Astrocyte (in vitro differentiated cells and primary cell): ENCODE data around the gene PDCL2. TPM values are rescaled to one million over a fixed set of nuclear protein-coding genes. Genes with fewer than 3 reads are reported as not detected.

Experiments
- DNase-seq: peaks from one replicate; pipeline ENCODE4 v3.0.0-alpha.2; 2010; ENCODE audit warnings: low read depth
- FAIRE-seq: peaks from 2 replicates; lab custom pipeline; 2011; peaks lifted over from hg19 to GRCh38; lab: Jason Lieb, UNC
- H2AFZ ChIP-seq: 2 replicates; pipeline ENCODE4 v1.6.0; 2012; ENCODE audit warnings: low read depth, low read length, inconsistent platforms
- H3K27ac ChIP-seq: 2 replicates; pipeline ENCODE4 v1.5.1; 2011; ENCODE audit warnings: low read depth, low read length, inconsistent platforms
- H3K27me3 ChIP-seq: 2 replicates; pipeline ENCODE4 v1.6.0; 2011; ENCODE audit warnings: low read length, inconsistent platforms; ENCODE audit not compliant: insufficient read depth
- H3K36me3 ChIP-seq: 2 replicates; pipeline ENCODE4 v1.5.1; 2011; ENCODE audit warnings: low read length, inconsistent platforms; ENCODE audit not compliant: insufficient read depth
- H3K4me1 ChIP-seq: 2 replicates; pipeline ENCODE4 v1.5.1; 2011; ENCODE audit warnings: low read length, inconsistent platforms; ENCODE audit not compliant: insufficient read depth
- H3K4me2 ChIP-seq: 2 replicates; pipeline ENCODE4 v1.6.0; 2012; ENCODE audit warnings: low read length, inconsistent platforms
- H3K4me3 ChIP-seq: 2 replicates; pipeline ENCODE4 v1.5.1; 2011; ENCODE audit warnings: low read depth, mild to moderate bottlenecking, low read length, inconsistent platforms; ENCODE audit not compliant: insufficient read depth
- H3K79me2 ChIP-seq: 2 replicates; pipeline ENCODE4 v1.6.0; 2012; ENCODE audit warnings: mild to moderate bottlenecking, low read length, inconsistent platforms; ENCODE audit not compliant: insufficient read depth
- H3K9ac ChIP-seq: 2 replicates; pipeline ENCODE4 v1.6.0; 2012; ENCODE audit warnings: mild to moderate bottlenecking, low read length, inconsistent platforms
- H3K9me3 ChIP-seq: 2 replicates; pipeline ENCODE4 v1.5.1; 2012; ENCODE audit warnings: low read depth, mild to moderate bottlenecking, low read length, inconsistent platforms; ENCODE audit not compliant: insufficient read depth
- H4K20me1 ChIP-seq: 2 replicates; pipeline ENCODE4 v1.6.0; 2012; ENCODE audit warnings: low read length, inconsistent platforms; ENCODE audit not compliant: insufficient read depth
- H3K27ac Mint-ChIP-seq: one replicate; pipeline ENCODE4 v1.8.0; 2021; ENCODE audit warnings: mild to moderate bottlenecking, mixed read lengths; ENCODE audit not compliant: unreplicated experiment
- H3K27me3 Mint-ChIP-seq: one replicate; pipeline ENCODE4 v1.8.0; 2021; ENCODE audit warnings: low read depth, mixed read lengths; ENCODE audit not compliant: unreplicated experiment
- H3K36me3 Mint-ChIP-seq: one replicate; pipeline ENCODE4 v1.8.0; 2021; ENCODE audit warnings: low read depth, mixed read lengths; ENCODE audit not compliant: unreplicated experiment
- H3K4me1 Mint-ChIP-seq: one replicate; pipeline ENCODE4 v1.8.0; 2021; ENCODE audit warnings: low read depth, mixed read lengths; ENCODE audit not compliant: unreplicated experiment
- H3K4me3 Mint-ChIP-seq: one replicate; pipeline ENCODE4 v1.8.0; 2021; ENCODE audit warnings: mild to moderate bottlenecking, moderate library complexity, mixed read lengths; ENCODE audit not compliant: unreplicated experiment
- H3K9me3 Mint-ChIP-seq: one replicate; pipeline ENCODE4 v1.8.0; 2021; ENCODE audit warnings: mild to moderate bottlenecking, mixed read lengths; ENCODE audit not compliant: unreplicated experiment
- EZH2 ChIP-seq: IDR thresholded peaks from 2 replicates; pipeline ENCODE4 v1.6.1; 2012; ENCODE audit warnings: mild to moderate bottlenecking, low read length, inconsistent platforms; ENCODE audit not compliant: insufficient read depth
- total RNA-seq: library from RNA; stranded (reverse); gene quantifications from 2 replicates; pipeline ENCODE4 v1.2.1, GENCODE V29; 2021
- TF ChIP-seq, protein P1 (sequence below): IDR thresholded peaks from 2 replicates; pipeline ENCODE4 v1.5.1; 2011; ENCODE audit warnings: low read depth, mild to moderate bottlenecking, inconsistent platforms, low read length, moderate library complexity; ENCODE audit not compliant: insufficient read depth

The PDCL2 gene
- total RNA-seq, 1 donor from 2014 or later: not detected

DNA sequence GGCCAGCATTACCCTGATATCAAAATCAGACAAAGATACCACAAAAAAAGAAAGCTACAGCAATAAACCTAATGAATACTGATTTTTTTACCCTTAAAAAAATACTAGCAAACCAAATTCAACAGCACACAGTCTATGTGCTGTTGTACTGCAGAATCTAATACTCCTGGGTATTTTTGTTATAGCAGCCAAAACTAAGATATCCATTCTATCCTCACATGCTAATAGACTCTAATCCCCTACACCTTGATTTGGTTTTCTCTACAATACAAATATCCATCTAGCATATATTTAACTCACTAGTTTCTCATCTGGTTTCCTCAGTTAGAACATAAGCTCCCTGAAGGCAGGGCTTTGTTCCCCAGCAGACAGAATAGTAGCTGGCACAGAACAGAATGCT is 57.7 kb downstream of the PDCL2 start:
- FAIRE-seq (no peak), DNase-seq (no peak)
- no peak overlapping the region for H2AFZ ChIP-seq
- Mint-ChIP-seq H3K36me3 (peaks cover 6% of the 10 kb centered on the region), H3K27ac (no peak overlapping the region), H3K4me1 (no peaks in the 10 kb centered on the region), H3K27me3 (no peaks in the 10 kb centered on the region), H3K4me3 (no peak overlapping the region), H3K9me3 (no peaks in the 10 kb centered on the region)
- no peak overlapping the region for H3K4me2 ChIP-seq
- no peaks in the 10 kb centered on the region for H3K9me3 ChIP-seq
- H3K79me2 ChIP-seq: peaks cover 96% of the 10 kb centered on the region
- H3K27me3 ChIP-seq: no peaks in the 10 kb centered on the region
- no peak overlapping the region for H3K4me3 ChIP-seq
- no peak overlapping the region for H3K27ac ChIP-seq
- no peaks in the 10 kb centered on the region for H3K4me1 ChIP-seq
- TF ChIP-seq, protein P1, sequence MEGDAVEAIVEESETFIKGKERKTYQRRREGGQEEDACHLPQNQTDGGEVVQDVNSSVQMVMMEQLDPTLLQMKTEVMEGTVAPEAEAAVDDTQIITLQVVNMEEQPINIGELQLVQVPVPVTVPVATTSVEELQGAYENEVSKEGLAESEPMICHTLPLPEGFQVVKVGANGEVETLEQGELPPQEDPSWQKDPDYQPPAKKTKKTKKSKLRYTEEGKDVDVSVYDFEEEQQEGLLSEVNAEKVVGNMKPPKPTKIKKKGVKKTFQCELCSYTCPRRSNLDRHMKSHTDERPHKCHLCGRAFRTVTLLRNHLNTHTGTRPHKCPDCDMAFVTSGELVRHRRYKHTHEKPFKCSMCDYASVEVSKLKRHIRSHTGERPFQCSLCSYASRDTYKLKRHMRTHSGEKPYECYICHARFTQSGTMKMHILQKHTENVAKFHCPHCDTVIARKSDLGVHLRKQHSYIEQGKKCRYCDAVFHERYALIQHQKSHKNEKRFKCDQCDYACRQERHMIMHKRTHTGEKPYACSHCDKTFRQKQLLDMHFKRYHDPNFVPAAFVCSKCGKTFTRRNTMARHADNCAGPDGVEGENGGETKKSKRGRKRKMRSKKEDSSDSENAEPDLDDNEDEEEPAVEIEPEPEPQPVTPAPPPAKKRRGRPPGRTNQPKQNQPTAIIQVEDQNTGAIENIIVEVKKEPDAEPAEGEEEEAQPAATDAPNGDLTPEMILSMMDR: no peak
- no peak for TF ChIP-seq EZH2
- H4K20me1 ChIP-seq: peaks cover 33% of the 10 kb centered on the region
- H3K9ac ChIP-seq: no peak overlapping the region
- no peaks in the 10 kb centered on the region for H3K36me3 ChIP-seq

DNA sequence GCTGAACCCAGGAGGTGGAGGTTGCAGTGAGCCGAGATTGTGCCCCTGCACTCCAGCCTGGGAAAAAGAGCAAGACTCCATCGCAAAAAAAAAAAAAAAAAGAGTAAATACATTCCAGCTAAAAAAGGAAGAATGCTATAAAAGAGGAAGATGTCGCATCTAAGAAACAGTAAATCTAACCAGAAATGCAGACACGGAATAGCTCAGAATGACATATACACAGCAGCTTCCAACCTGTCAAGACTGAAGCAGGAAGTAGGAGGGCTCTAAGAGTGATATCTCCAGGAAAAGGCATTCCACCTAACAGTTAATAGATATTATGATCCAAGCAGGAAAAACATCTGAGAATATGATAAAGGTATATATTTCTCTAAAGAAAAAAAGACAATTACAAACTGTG is 61.4 kb downstream of the PDCL2 start:
- no peaks in the 10 kb centered on the region for H3K9me3 Mint-ChIP-seq
- H3K36me3 Mint-ChIP-seq: peaks cover 8% of the 10 kb centered on the region
- Histone ChIP-seq H3K36me3 (no peaks in the 10 kb centered on the region), H3K27ac (no peak overlapping the region), H3K79me2 (peaks cover 93% of the 10 kb centered on the region), H2AFZ (no peak overlapping the region), H3K27me3 (no peaks in the 10 kb centered on the region), H3K4me3 (no peak overlapping the region), H3K4me2 (no peak overlapping the region), H3K4me1 (no peaks in the 10 kb centered on the region), H3K9ac (no peak overlapping the region), H4K20me1 (peaks cover 15% of the 10 kb centered on the region), H3K9me3 (no peaks in the 10 kb centered on the region)
- DNase-seq (no peak), FAIRE-seq (no peak)
- no peak overlapping the region for H3K4me3 Mint-ChIP-seq
- TF ChIP-seq, protein P1: no peak
- no peak for TF ChIP-seq EZH2
- H3K27ac Mint-ChIP-seq: no peak overlapping the region
- H3K4me1 Mint-ChIP-seq: no peaks in the 10 kb centered on the region
- H3K27me3 Mint-ChIP-seq: no peaks in the 10 kb centered on the region

DNA sequence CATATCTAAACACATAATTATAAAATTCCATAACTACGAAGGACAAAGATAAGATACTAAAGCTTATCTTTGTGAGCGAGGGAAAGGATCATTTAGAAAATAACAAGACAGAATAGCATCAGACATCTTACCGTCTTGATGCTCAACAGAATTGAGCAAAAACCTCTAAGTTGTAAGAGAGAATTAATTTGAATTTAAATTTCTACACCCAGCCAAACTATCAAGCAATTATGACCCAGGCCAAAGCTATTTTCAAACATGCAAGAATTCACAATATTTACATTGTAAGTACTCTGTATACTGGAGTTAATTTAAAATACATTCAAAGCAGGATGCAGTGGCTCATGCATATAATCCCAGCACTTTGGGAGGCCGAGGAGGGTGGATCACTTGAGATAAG is 61.9 kb downstream of the PDCL2 start:
- H4K20me1 ChIP-seq: peaks cover 13% of the 10 kb centered on the region
- TF ChIP-seq, protein P1: no peak
- TF ChIP-seq EZH2: no peak
- DNase-seq: no peak
- Mint-ChIP-seq H3K4me3 (no peak overlapping the region), H3K4me1 (no peaks in the 10 kb centered on the region), H3K27me3 (no peaks in the 10 kb centered on the region), H3K36me3 (peaks cover 8% of the 10 kb centered on the region), H3K9me3 (no peaks in the 10 kb centered on the region), H3K27ac (no peak overlapping the region)
- no peak overlapping the region for H3K4me2 ChIP-seq
- no peak for FAIRE-seq
- no peaks in the 10 kb centered on the region for H3K27me3 ChIP-seq
- peaks cover 95% of the 10 kb centered on the region for H3K79me2 ChIP-seq
- no peaks in the 10 kb centered on the region for H3K36me3 ChIP-seq
- no peak overlapping the region for H3K27ac ChIP-seq
- no peak overlapping the region for H3K4me3 ChIP-seq
- no peaks in the 10 kb centered on the region for H3K4me1 ChIP-seq
- no peak overlapping the region for H2AFZ ChIP-seq
- H3K9me3 ChIP-seq: no peaks in the 10 kb centered on the region
- H3K9ac ChIP-seq: no peak overlapping the region
